ENCODE results near the gene AIFM3.

The AIFM3 gene

GRCh38 chr22:21012446-21013407 lies 45.7 kb downstream of the AIFM3 start:
- no peak for DNase-seq
- Histone ChIP-seq H3K27me3 (no peaks in the 10 kb centered on the region), H3K4me1 (peaks cover 11 to 28% (median 19%) of the 10 kb centered on the region in 4 donors), H3K4me3 (no peak overlapping the region), H3K36me3 (no peaks in the 10 kb centered on the region), H3K27ac (no peak overlapping the region), H3K9me3 (no peaks in the 10 kb centered on the region)
- intact Hi-C loops (cut with DNase I; ENCODE audit: low total_unique reads), result no loop called here
- TF ChIP-seq CTCF (IDR thresholded peaks at IDR 0.05), result no peak

GRCh38 chr22:21013657-21014201 lies 46.7 kb downstream of the AIFM3 start:
- no peaks in the 10 kb centered on the region for H3K36me3 ChIP-seq
- TF ChIP-seq CTCF (IDR thresholded peaks at IDR 0.05), result no peak
- no peaks in the 10 kb centered on the region for H3K9me3 ChIP-seq
- peak overlapping the region; percentile 38 to 55 for H3K4me3 ChIP-seq
- peak overlapping the region; percentile 63 to 66 for H3K27ac ChIP-seq
- intact Hi-C loops (cut with DNase I; ENCODE audit: low total_unique reads), result no loop called here
- no peaks in the 10 kb centered on the region for H3K27me3 ChIP-seq
- DNase-seq, result no peak
- H3K4me1 ChIP-seq, result peaks cover 11 to 28% (median 19%) of the 10 kb centered on the region in 4 donors

- H3K4me3 ChIP-seq, result peak overlapping the region; percentile 38 to 55
- no peak for TF ChIP-seq CTCF (IDR thresholded peaks at IDR 0.05)
- DNase-seq, result peak; percentile 78 to 86
- peaks cover 11 to 28% (median 19%) of the 10 kb centered on the region in 4 donors for H3K4me1 ChIP-seq
- no peaks in the 10 kb centered on the region for H3K36me3 ChIP-seq
- H3K27me3 ChIP-seq, result no peaks in the 10 kb centered on the region
- H3K9me3 ChIP-seq, result no peaks in the 10 kb centered on the region
- H3K27ac ChIP-seq, result peak overlapping the region; percentile 63 to 66
- intact Hi-C loops (cut with DNase I; ENCODE audit: low total_unique reads), result no loop called here
These were observed 47.2 kb downstream of the AIFM3 start for GRCh38 chr22:21014202-21014725.

- DNase-seq, result no peak
- H3K36me3 ChIP-seq, result no peaks in the 10 kb centered on the region
- intact Hi-C loops (cut with DNase I; ENCODE audit: low total_unique reads), result no loop called here
These were observed 47.8 kb downstream of the AIFM3 start, which contains the start of gene P2RX6 for GRCh38 chr22:21014726-21015465. TSS of gene P2RX6 (plus strand) at chr22:21015165. CDS start at chr22:21015175, 10 bp downstream.

More at GRCh38 chr22:21014726-21015465, 47.8 kb downstream of the AIFM3 start, which contains the start of gene P2RX6:
- H3K4me1 ChIP-seq, result peaks cover 11 to 28% (median 19%) of the 10 kb centered on the region in 4 donors
- peak within 1 kb of the TSS; percentile 38 to 55 for H3K4me3 ChIP-seq
- H3K9me3 ChIP-seq, result no peaks in the 10 kb centered on the region
- peak within 1 kb of the TSS; percentile 63 to 66 for H3K27ac ChIP-seq
- TF ChIP-seq CTCF (IDR thresholded peaks at IDR 0.05), result no peak
- H3K27me3 ChIP-seq, result no peaks in the 10 kb centered on the region
